Chondrocyte (in vitro differentiated cells): ENCODE results near the gene IL23R. TPM values are rescaled to one million over a fixed set of nuclear protein-coding genes. Genes with fewer than 3 reads are reported as not detected.

Source experiments
- DNase-seq: peaks from one replicate; pipeline ENCODE4 v3.0.0; 2021; ENCODE audit warnings: mixed read lengths, low spot score
- H3K27ac Mint-ChIP-seq: one replicate; pipeline ENCODE4 v1.8.0; 2021; ENCODE audit warnings: mild to moderate bottlenecking, moderate library complexity, mixed read lengths; ENCODE audit not compliant: unreplicated experiment
- H3K27me3 Mint-ChIP-seq: 2 replicates; pipeline ENCODE4 v1.8.0; 2021; ENCODE audit warnings: low read depth, mixed read lengths
- H3K36me3 Mint-ChIP-seq: 2 replicates; pipeline ENCODE4 v1.8.0; 2021; ENCODE audit warnings: low read depth, mixed read lengths
- H3K4me1 Mint-ChIP-seq: 2 replicates; pipeline ENCODE4 v1.8.0; 2021; ENCODE audit warnings: low read depth, mild to moderate bottlenecking, mixed read lengths
- H3K4me3 Mint-ChIP-seq: one replicate; pipeline ENCODE4 v1.8.0; 2021; ENCODE audit warnings: mild to moderate bottlenecking, moderate library complexity, mixed read lengths; ENCODE audit not compliant: unreplicated experiment
- H3K9me3 Mint-ChIP-seq: 2 replicates; pipeline ENCODE4 v1.8.0; 2021; ENCODE audit warnings: low read depth, mixed read lengths
- CTCF ChIP-seq: fragments of 200-600 bp; sonication (generic); IDR thresholded peaks from 2 replicates; pipeline ENCODE4 v1.5.0; 2021; ENCODE audit warnings: antibody characterized with exemption, mild to moderate bottlenecking, moderate library complexity
- total RNA-seq: library from RNA; stranded (reverse); gene quantifications from 3 replicates; pipeline ENCODE4 v1.2.1, GENCODE V29; 2021

IL23R gene
- total RNA-seq, 1 donor from 2014 or later = not detected

GRCh38 chr1:67274623-67275325 is 108.5 kb downstream of the IL23R start:
- Mint-ChIP-seq H3K9me3 (peaks cover 20% of the 10 kb centered on the region), H3K36me3 (no peaks in the 10 kb centered on the region), H3K27ac (no peak overlapping the region), H3K27me3 (peaks cover 20% of the 10 kb centered on the region), H3K4me1 (no peaks in the 10 kb centered on the region), H3K4me3 (no peak overlapping the region)
- no peak for TF ChIP-seq CTCF
- DNase-seq = no peak

- no peak for DNase-seq
- Mint-ChIP-seq H3K9me3 (peaks cover 9% of the 10 kb centered on the region), H3K27ac (no peak overlapping the region), H3K27me3 (peaks cover 7% of the 10 kb centered on the region), H3K36me3 (no peaks in the 10 kb centered on the region), H3K4me3 (no peak overlapping the region), H3K4me1 (no peaks in the 10 kb centered on the region)
- TF ChIP-seq CTCF = no peak
Observed at GRCh38 chr1:67280696-67281095, 114.4 kb downstream of the IL23R start.

GRCh38 chr1:67281244-67281643 is 115.0 kb downstream of the IL23R start:
- TF ChIP-seq CTCF = no peak
- H3K27ac Mint-ChIP-seq = no peak overlapping the region
- H3K9me3 Mint-ChIP-seq = peaks cover 5% of the 10 kb centered on the region
- no peak overlapping the region for H3K4me3 Mint-ChIP-seq
- H3K36me3 Mint-ChIP-seq = no peaks in the 10 kb centered on the region
- peaks cover 7% of the 10 kb centered on the region for H3K27me3 Mint-ChIP-seq
- H3K4me1 Mint-ChIP-seq = no peaks in the 10 kb centered on the region
- DNase-seq = no peak

- no peak for DNase-seq
- no peak for TF ChIP-seq CTCF
Observed at GRCh38 chr1:67285780-67286488, 119.7 kb downstream of the IL23R start.

GRCh38 chr1:67290236-67290635 is 124.0 kb downstream of the IL23R start:
- Mint-ChIP-seq H3K9me3 (peaks cover 12% of the 10 kb centered on the region), H3K4me1 (peaks cover 5% of the 10 kb centered on the region), H3K27ac (no peak overlapping the region), H3K4me3 (no peak overlapping the region), H3K36me3 (peaks cover 6% of the 10 kb centered on the region), H3K27me3 (peaks cover 6% of the 10 kb centered on the region)
- TF ChIP-seq CTCF = no peak
- DNase-seq = no peak

More at GRCh38 chr1:67285780-67286488, 119.7 kb downstream of the IL23R start:
- peaks cover 3% of the 10 kb centered on the region for H3K27me3 Mint-ChIP-seq
- H3K9me3 Mint-ChIP-seq = peaks cover 12% of the 10 kb centered on the region
- no peaks in the 10 kb centered on the region for H3K4me1 Mint-ChIP-seq
- no peak overlapping the region for H3K27ac Mint-ChIP-seq
- no peak overlapping the region for H3K4me3 Mint-ChIP-seq
- H3K36me3 Mint-ChIP-seq = peaks cover 6% of the 10 kb centered on the region
